Measurements from ENCODE around the gene SPG7.

The SPG7 gene

DNA sequence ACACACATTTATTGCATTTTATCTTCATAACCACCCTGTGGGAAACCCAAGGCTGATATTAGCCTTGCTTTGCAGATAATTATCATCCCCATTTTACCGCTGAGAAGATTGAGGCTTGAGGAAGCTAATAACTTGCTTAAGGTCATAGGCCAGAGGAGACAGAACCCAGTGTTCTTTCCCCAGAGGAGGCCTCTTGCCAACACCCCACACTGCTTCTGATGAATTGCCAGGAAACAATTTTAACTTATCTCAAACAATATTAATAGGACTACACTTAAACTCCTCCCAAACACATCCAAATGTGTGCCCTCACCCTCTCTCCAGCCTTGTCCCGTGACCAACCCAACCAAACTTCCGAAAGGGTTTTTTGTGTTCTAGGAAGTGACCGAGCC, 2.1 kb upstream of the SPG7 start:
- no peak overlapping the region for H3K4me3 ChIP-seq (ENCODE audit: low read depth, low read length)
- TF ChIP-seq, protein P1, sequence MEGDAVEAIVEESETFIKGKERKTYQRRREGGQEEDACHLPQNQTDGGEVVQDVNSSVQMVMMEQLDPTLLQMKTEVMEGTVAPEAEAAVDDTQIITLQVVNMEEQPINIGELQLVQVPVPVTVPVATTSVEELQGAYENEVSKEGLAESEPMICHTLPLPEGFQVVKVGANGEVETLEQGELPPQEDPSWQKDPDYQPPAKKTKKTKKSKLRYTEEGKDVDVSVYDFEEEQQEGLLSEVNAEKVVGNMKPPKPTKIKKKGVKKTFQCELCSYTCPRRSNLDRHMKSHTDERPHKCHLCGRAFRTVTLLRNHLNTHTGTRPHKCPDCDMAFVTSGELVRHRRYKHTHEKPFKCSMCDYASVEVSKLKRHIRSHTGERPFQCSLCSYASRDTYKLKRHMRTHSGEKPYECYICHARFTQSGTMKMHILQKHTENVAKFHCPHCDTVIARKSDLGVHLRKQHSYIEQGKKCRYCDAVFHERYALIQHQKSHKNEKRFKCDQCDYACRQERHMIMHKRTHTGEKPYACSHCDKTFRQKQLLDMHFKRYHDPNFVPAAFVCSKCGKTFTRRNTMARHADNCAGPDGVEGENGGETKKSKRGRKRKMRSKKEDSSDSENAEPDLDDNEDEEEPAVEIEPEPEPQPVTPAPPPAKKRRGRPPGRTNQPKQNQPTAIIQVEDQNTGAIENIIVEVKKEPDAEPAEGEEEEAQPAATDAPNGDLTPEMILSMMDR (IDR thresholded peaks at IDR 0.05; ENCODE audit: borderline replicate concordance, insufficient read depth, low read depth, low read length): no peak

DNA sequence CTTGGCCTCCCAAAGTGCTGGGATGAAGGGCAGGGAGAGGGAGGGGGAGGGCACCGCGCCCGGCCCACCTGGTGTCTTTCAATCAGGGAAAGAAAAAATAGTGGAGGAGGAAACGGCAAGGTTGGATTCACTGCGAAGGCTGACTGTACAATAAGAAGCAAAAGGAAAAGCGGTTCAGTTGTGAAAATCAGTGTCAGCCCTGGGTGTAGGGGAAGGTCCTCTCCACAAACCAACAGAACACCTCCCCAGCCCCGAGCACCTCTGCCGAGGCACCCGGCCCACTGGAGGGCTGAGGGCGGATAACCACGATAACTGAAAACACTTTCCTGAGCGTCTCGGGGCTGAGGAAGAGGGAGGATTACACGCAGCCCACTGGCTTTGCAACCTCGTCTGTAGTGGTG, 1.4 kb upstream of the SPG7 start:
- TF ChIP-seq, protein P1 (IDR thresholded peaks at IDR 0.05; ENCODE audit: borderline replicate concordance, insufficient read depth, low read depth, low read length): no peak
- H3K4me3 ChIP-seq (ENCODE audit: low read depth, low read length): no peak overlapping the region

DNA sequence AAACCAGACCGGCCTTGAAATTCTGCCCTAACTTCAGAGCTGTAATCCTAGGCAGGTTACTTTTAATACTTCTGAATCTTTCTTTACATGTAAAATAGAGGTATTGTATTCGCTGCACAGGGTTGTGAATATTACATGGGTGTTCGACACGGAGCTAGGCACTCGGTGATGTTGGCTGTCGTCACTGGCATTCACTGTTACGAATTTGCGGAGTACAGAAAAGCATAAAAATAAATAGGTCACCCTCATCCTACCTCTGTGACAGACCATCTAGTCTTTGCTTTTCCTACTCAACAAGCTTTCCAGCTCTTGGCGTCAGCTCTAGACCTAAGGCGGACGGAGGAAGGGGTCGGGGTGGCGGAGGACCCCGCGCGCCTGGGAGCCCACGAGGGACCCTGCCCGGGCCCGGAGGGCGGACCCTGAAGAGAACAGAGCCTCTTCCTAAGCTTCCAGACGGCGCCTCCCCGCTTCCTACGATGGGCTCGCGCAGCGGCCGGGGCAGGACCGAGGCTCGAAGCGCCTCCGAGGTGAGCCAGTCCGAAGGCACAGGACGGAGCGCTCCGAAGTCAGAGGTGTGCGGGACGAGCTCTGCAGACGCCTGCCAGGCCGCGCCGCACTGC, 879 bp upstream of the SPG7 start:
- TF ChIP-seq, protein P1 (IDR thresholded peaks at IDR 0.05; ENCODE audit: borderline replicate concordance, insufficient read depth, low read depth, low read length): no peak
- peak overlapping the region; percentile 95 for H3K4me3 ChIP-seq (ENCODE audit: low read depth, low read length)

DNA sequence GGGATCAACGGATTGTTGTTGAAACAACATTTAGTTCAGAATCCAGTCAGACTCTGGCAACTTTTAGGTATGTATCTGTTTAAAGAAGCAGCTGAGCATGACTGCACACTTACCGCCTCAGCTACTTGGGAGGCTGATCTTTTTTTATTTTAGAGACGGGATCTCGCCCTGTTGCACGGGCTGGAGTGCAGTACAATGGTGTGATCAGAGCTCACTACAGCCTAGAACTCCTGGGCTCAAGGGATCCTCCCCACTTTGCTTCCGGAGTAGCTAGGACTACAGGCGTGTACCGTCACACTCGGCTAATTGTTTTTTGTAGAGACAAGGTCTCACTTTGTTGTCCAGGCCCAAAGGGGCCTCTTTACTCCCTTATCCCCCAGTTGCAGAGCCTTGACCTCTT, 2.3 kb downstream of the SPG7 start:
- no peak overlapping the region for H3K4me3 ChIP-seq (ENCODE audit: low read depth, low read length)
- TF ChIP-seq, protein P1 (IDR thresholded peaks at IDR 0.05; ENCODE audit: borderline replicate concordance, insufficient read depth, low read depth, low read length): no peak

DNA sequence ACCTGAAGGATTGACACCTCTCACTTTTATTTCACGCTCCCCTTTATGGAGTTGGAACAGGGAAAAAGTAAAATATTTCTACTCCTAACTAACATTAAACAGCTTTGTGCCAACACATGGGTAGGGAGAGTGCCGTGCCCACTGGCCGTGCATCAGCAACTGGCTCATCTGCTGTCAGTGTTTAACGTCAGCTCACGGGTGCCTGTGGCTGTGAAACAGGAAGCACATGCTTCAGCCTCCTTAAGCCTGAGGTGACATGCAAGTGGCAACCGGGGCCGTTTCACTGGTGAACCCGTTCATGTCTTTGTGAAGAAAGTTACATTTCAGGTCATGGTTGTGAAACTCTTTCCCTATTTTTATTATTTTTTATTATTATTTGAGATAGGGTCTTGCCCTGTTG, 3.2 kb downstream of the SPG7 start:
- TF ChIP-seq, protein P1 (IDR thresholded peaks at IDR 0.05; ENCODE audit: borderline replicate concordance, insufficient read depth, low read depth, low read length): no peak
- H3K4me3 ChIP-seq (ENCODE audit: low read depth, low read length): no peak overlapping the region

DNA sequence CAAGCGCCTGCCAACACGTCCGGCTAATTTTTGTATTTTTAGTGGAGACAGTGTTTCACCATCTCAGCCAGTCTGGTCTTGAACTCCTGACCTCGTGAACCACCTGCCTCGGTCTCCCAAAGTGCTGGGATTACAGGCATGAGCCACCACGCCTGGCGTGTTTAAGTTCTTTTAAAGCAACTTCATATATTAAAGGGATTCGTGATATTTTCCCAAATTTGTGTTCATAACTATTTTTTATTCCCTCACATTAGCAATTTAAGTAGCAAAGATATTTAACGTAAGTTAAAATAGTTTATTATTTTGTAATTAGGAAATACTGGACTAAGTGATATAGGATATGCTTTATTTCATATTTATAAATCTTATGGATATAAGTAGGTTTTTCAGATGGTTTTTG, 4.2 kb downstream of the SPG7 start:
- H3K4me3 ChIP-seq (ENCODE audit: low read depth, low read length): no peak overlapping the region
- TF ChIP-seq, protein P1 (IDR thresholded peaks at IDR 0.05; ENCODE audit: borderline replicate concordance, insufficient read depth, low read depth, low read length): no peak

DNA sequence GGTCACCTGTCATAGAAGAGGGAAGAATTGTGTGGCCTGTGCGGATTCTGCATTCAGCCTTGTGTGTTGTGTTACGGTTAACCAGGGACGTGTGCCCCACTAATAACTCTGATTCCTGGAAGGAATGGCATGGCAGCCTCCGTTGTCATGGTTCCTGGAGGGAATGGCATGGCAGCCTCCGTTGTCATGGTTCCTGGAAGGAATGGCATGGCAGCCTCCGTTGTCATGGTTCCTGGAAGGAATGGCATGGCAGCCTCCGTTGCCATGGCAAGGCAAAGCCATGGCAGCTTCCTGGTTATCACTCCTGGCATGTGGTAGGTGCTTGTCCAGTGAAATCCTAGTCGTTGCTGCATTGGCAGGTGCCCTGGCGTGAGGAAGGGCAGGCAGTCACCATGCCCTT, 8.9 kb downstream of the SPG7 start:
- TF ChIP-seq, protein P1 (IDR thresholded peaks at IDR 0.05; ENCODE audit: borderline replicate concordance, insufficient read depth, low read depth, low read length): no peak
- no peak overlapping the region for H3K4me3 ChIP-seq (ENCODE audit: low read depth, low read length)
